Measurements from ENCODE around the gene S100P.

The S100P gene

GRCh38 chr4:6701371-6701770 is 7.7 kb downstream of the S100P start:
- FAIRE-seq: no peak
- no peak for TF ChIP-seq CTCF (IDR thresholded peaks at IDR 0.05; ENCODE audit: insufficient read depth, missing control alignments)
- DNase-seq (ENCODE audit: insufficient read length, low spot score): no peak

- FAIRE-seq (no peak), DNase-seq (ENCODE audit: insufficient read length, low spot score) (no peak)
- TF ChIP-seq CTCF (IDR thresholded peaks at IDR 0.05; ENCODE audit: insufficient read depth, missing control alignments): no peak
Measured at GRCh38 chr4:6702761-6703160, 9.1 kb downstream of the S100P start.

- TF ChIP-seq CTCF (IDR thresholded peaks at IDR 0.05; ENCODE audit: insufficient read depth, missing control alignments): no peak
- FAIRE-seq: no peak
- DNase-seq (ENCODE audit: insufficient read length, low spot score): no peak
Measured at GRCh38 chr4:6703786-6704185, 10.1 kb downstream of the S100P start.

GRCh38 chr4:6705646-6706045 is 12.0 kb downstream of the S100P start:
- no peak for TF ChIP-seq CTCF (IDR thresholded peaks at IDR 0.05; ENCODE audit: insufficient read depth, missing control alignments)
- DNase-seq (ENCODE audit: insufficient read length, low spot score): no peak
- FAIRE-seq: no peak

GRCh38 chr4:6706173-6706572 is 12.5 kb downstream of the S100P start:
- TF ChIP-seq CTCF (IDR thresholded peaks at IDR 0.05; ENCODE audit: insufficient read depth, missing control alignments): no peak
- DNase-seq (ENCODE audit: insufficient read length, low spot score) (no peak), FAIRE-seq (no peak)

- FAIRE-seq (no peak), DNase-seq (ENCODE audit: insufficient read length, low spot score) (peak; percentile 72)
- TF ChIP-seq CTCF (IDR thresholded peaks at IDR 0.05; ENCODE audit: insufficient read depth, missing control alignments): no peak
Measured at GRCh38 chr4:6709230-6710114, 15.8 kb downstream of the S100P start, which contains the start of gene MRFAP1L1. MRFAP1L1 (minus strand) TSS chr4:6709865; CDS start chr4:6709629, 236 bp downstream.

- DNase-seq (ENCODE audit: insufficient read length, low spot score) (no peak), FAIRE-seq (no peak)
- no peak for TF ChIP-seq CTCF (IDR thresholded peaks at IDR 0.05; ENCODE audit: insufficient read depth, missing control alignments)
Measured at GRCh38 chr4:6710282-6710681, 16.6 kb downstream of the S100P start.

Data from D721Med (cell line).